GM03348 (cell line): ENCODE results near the gene KRTAP4-9.
"Not testable (repeated sequence)": the region's sequence is repeated elsewhere in the genome, so short reads cannot be mapped to it uniquely, and the experiment has no call there.

ENCODE experiments used
- DNase-seq: peaks from one replicate; pipeline ENCODE4 v3.0.0; 2012; ENCODE audit warnings: low spot score

KRTAP4-9 gene

GRCh38 chr17:41131979-41132378, 26.8 kb downstream of the KRTAP4-9 start:
- DNase-seq: no peak

GRCh38 chr17:41133880-41134735, 28.9 kb downstream of the KRTAP4-9 start:
- DNase-seq: no peak

- DNase-seq: not testable (repeated sequence)
These were observed 34.7 kb downstream of the KRTAP4-9 start for GRCh38 chr17:41139865-41140264.

DNA sequence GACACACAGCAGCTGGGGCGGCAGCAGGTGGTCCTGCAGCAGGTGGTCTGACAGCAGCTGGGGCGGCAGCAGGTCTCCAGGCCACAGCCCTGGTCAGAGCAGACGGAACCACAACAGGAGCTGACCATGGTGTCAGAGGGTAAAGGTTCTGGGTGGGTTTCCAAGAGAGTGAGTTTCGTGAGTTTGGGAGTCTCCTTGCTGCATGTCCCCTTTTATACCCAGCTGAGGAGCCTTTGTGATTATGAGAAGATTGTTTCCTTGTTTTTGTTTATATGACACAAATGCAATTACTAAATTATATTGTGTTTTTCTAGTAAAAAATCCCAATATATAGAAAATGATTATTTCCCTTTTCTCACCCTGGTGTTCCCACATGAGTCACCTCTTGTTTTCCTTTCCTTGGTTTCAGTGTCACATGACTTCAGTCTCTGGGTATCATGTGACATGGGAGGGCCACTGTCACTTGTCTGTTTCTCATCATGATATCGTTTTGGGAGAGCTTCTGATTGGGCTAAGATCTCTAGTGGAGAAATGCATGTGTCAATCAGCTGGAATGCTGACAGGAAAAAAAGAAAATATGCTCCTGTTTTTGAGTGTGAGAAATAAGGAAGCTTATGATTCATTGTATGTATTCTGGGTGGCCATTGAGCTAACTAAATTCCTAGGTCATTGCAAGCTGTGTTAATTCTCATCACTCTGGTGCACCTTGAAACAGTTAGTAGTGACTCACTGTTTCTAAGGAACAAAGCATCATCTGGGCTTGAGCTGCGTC, 35.4 kb downstream of the KRTAP4-9 start, which contains the start of gene KRTAP4-6:
KRTAP4-6 (minus strand) TSS at position 185 of the 772 bp plus-strand sequence; CDS start at position 128, 57 bp downstream.
- DNase-seq: peak; percentile 54

GRCh38 chr17:41141361-41141760, 36.2 kb downstream of the KRTAP4-9 start:
- DNase-seq: no peak

DNA sequence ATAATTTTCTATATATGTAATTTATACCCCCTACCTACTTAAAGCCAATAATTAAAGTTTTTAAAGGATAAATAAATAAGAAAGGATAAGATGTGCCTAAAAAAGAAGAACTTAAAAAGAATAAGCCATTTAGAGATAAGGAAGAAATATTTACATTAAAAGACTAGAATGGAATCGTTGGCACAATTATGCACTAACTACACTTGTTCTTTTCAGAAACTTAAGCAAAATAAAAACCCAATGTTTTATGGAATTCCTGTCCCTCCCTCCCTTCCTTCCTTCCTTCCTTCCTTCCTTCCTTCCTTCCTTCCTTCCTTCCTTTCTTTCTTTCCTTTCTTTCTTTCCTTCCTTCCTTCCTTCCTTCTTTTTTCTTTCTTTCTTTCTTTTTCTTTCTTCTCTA, 39.7 kb downstream of the KRTAP4-9 start:
- DNase-seq: no peak

- DNase-seq: no peak
These were observed 40.1 kb downstream of the KRTAP4-9 start for GRCh38 chr17:41145261-41145660.

- no peak for DNase-seq
These were observed 42.5 kb downstream of the KRTAP4-9 start for GRCh38 chr17:41147531-41148204.

DNA sequence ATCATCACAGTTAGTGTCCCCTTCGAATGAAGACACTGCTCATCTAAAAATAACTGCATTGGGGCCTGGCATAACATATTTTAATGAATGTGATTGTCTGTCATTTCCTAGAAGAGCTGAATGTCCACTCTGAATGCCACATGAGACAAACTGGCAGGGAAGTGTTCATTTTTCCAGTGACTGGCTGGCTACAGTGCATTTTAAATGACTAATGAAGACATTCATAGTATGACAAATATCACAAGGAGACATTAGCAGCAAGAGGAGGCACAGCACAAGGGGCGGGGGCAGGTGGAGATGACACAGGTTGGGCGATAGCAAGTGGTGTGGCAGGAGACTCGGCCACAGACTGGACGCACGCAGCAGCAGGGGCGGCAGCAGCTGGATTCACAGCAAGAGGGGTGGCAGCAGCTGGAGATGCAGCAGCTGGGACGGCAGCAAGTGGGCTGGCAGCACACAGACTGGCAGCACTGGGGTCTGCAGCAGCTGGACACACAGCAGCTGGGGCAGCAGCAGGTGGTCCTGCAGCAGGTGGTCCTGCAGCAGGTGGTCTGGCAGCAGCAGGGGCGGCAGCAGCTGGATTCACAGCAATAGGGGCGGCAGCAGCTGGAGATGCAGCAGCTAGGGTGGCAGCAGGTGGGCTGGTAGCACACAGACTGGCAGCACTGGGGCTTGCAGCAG, 43.9 kb downstream of the KRTAP4-9 start:
- DNase-seq: not testable (repeated sequence)

DNA sequence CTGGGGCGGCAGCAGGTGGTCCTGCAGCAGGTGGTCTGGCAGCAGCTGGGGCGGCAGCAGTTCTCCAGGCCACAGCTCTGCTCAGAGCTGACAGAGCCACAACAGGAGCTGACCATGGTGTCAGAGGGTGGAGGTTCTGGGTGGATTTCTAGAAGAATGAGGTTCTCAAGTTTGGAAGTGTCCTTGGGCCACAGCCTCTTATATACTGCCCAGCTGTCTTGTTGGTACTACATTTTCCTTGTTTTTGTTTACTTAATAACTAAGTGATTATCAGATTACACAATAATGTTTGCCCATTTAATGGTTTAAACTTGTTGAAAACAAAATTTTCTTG, 44.4 kb downstream of the KRTAP4-9 start, which contains the start of gene KRTAP4-5:
KRTAP4-5 (minus strand) TSS at position 174 of the 334 bp plus-strand sequence; CDS start at position 116, 58 bp downstream.
- no peak for DNase-seq

DNA sequence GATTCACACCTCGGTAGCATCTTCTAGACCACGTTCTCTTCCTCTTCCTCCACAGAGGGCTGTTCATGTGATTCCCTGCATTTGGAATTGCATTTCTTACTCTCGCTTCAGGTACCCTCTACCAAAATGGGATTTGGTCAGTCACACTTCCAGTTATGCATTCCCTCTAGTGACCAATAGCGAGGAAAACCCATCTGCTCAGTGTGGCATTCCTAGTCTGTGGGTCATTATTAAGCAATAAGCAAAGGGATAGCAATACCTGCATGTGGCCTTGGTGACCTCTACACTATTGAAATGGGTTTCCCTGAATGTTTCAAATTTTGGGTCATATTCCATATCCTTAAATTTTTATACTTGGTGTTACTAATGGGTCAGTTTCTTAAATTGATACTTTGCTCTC, 44.8 kb downstream of the KRTAP4-9 start:
- no peak for DNase-seq

DNA sequence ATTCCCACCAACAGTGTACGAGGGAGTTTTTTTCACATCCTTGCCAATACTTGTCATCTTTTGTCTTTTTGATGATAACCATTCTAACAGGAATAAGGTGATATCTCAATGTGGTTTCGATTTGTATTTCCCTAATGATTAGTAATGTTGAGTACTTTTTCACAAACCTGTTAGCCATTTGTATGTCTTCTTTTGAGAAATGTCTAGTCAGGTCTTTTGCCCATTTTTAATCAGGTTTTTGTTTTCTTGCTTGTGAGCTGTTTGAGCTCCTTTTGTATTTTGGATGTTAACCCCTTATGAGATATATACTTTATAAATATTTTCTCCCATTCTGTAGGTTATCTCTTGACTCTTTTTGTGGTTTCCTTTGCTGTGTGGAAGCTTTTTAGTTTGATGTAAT, 46.3 kb downstream of the KRTAP4-9 start:
- no peak for DNase-seq

DNA sequence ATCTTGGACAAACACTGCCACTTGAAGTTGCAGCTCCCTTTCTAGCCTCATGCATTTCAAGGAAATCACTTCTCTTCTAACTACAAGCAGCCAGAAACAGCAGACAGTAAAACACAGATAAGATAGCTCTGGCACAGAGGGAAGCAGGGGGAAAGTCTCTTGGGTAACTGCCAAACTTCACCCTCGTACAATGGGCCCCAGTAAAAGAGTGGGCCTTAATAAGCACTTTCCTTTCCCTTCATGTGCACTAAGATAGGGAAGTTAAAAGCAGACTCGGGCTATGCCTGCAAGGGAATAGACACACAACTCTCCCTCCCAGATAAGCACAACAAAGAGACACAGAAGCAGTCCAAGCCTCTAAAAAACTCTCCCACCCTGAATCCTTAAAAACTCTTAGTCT, 48.7 kb downstream of the KRTAP4-9 start:
- DNase-seq: no peak
